ENCODE data around the gene TPCN1. TPM values are rescaled to one million over a fixed set of nuclear protein-coding genes. Genes with fewer than 3 reads are reported as not detected.

Gene TPCN1
- total and polyA plus RNA-seq, 2 of the 13 experiments (the other 11 are each of a cell fraction or from before 2014, with no cell fraction given) = 8.0 to 26.8 TPM

- no peak overlapping the region for H3K27ac ChIP-seq (ENCODE audit: extremely low read length, insufficient read depth, low read length)
- H3K9me3 ChIP-seq (ENCODE audit: low read length) = no peaks in the 10 kb centered on the region
- no peaks in the 10 kb centered on the region for H3K27me3 ChIP-seq (ENCODE audit: control insufficient read depth in 1 of 2, insufficient read depth in 2 of 2, low read length in 2 of 2)
- intact Hi-C loops (cut with micrococcal nuclease; ENCODE audit: unreplicated experiment) (no loop called here), in situ Hi-C loops (cut with HindIII; ENCODE audit: extremely low pct_ligation_motif_present, low pct_unique_long_range_greater_than_20kb) (no loop called here)
- no peak for FAIRE-seq
- no peak overlapping the region for H3K4me3 ChIP-seq (replicated peaks in 1 of 3; ENCODE audit: insufficient read depth in 1 of 3, low read depth in 2 of 3, low read length in 3 of 3)
- no peak overlapping the region for H3K4me2 ChIP-seq (ENCODE audit: low read depth, low read length)
- H3K36me3 ChIP-seq (replicated peaks in 1 of 2; ENCODE audit: control insufficient read depth in 1 of 2, insufficient read depth in 2 of 2, low read length in 2 of 2) = peaks cover 11 to 16% of the 10 kb centered on the region in 2 experiments; a peak in 4 of 5 replicates
- no peaks in the 10 kb centered on the region for H4K20me1 ChIP-seq (ENCODE audit: insufficient read depth, low read length)
- 100% methylated on average over 2 of the region's 2 CpGs for WGBS (ENCODE audit: low lambda C conversion rate)
- no peaks in the 10 kb centered on the region; the same call in 1 of the 2 replicates for H3K4me1 ChIP-seq (ENCODE audit: insufficient read depth, low read length)
- no peak for DNase-seq (ENCODE audit: low spot score)
- no peak for ATAC-seq
- ChIA-PET CTCF (ENCODE audit: low intra/inter-chr PET ratio, low total read pairs) (no interaction called here), POLR2A (no interaction called here)
- TF ChIP-seq NR1H2 (CRISPR knock-in tag; IDR thresholded peaks at IDR 0.05; ENCODE audit: borderline replicate concordance, low read depth) = no peak
- TF ChIP-seq ZNF557 (CRISPR knock-in tag; IDR thresholded peaks at IDR 0.05) = no peak
- TF ChIP-seq ARID2 (CRISPR knock-in tag; IDR thresholded peaks at IDR 0.05; ENCODE audit: borderline replicate concordance) = no peak
- TF ChIP-seq RAD21 (CRISPR knock-in tag; IDR thresholded peaks at IDR 0.05) = no peak
- TF ChIP-seq ZNF567 (CRISPR knock-in tag; IDR thresholded peaks at IDR 0.05; ENCODE audit: borderline replicate concordance) = no peak
- TF ChIP-seq PCBP2 (optimal IDR thresholded peaks at IDR 0.05; ENCODE audit: low read depth, low read length, poor library complexity, severe bottlenecking) = no peak
- no peak for TF ChIP-seq ZNF816 (CRISPR knock-in tag; IDR thresholded peaks at IDR 0.05; ENCODE audit: borderline replicate concordance)
- no peak for TF ChIP-seq ZNF205 (CRISPR knock-in tag; IDR thresholded peaks at IDR 0.05)
- TF ChIP-seq ZNF333 (CRISPR knock-in tag; IDR thresholded peaks at IDR 0.05; ENCODE audit: borderline replicate concordance) = no peak
- TF ChIP-seq PCBP1 (IDR thresholded peaks at IDR 0.05; ENCODE audit: borderline replicate concordance, low read depth, low read length) = no peak
- no peak for TF ChIP-seq TOE1 (CRISPR knock-in tag; IDR thresholded peaks at IDR 0.05)
- no peak for TF ChIP-seq SRSF4 (IDR thresholded peaks at IDR 0.05; ENCODE audit: low read depth, low read length, poor library complexity, severe bottlenecking)
- TF ChIP-seq MLXIP (CRISPR knock-in tag; IDR thresholded peaks at IDR 0.05; ENCODE audit: borderline replicate concordance) = no peak
- no peak for TF ChIP-seq IRF9 (CRISPR knock-in tag; IDR thresholded peaks at IDR 0.05; ENCODE audit: borderline replicate concordance)
- TF ChIP-seq FOXK2 (IDR thresholded peaks at IDR 0.05) = no peak
- no peak for TF ChIP-seq ZNF687 (CRISPR knock-in tag; IDR thresholded peaks at IDR 0.05)
- no peak for TF ChIP-seq SNAPC2 (CRISPR knock-in tag; IDR thresholded peaks at IDR 0.05)
- no peaks in the 10 kb centered on the region for H3K79me2 ChIP-seq (ENCODE audit: insufficient read depth, low read length)
- H2AFZ ChIP-seq (ENCODE audit: low read length) = no peak overlapping the region
- no peak overlapping the region for H3K9ac ChIP-seq (ENCODE audit: insufficient read depth, low read depth, low read length)
- no TSS peak for BruUV-seq (replicated peaks)
Measured at GRCh38 chr12:113289361-113289760, 68.1 kb downstream of the TPCN1 start.
